Spleen (tissue), 11 donors: ENCODE data around the gene RRP1. TPM values are rescaled to one million over a fixed set of nuclear protein-coding genes. Genes with fewer than 3 reads are reported as not detected.
A peak's percentile ranks its signal among the peaks of the same experiment; 100 is the strongest.

ENCODE experiments used
- DNase-seq: peaks from one replicate; pipeline ENCODE4 v3.0.0-alpha.2; 2020
- H3K27ac ChIP-seq, 8 donors: fragments of 200-600 bp; sonication (generic) in 7 of 8; 1 replicate in 4 of 8; 2 replicates in 4 of 8; pipeline versions ENCODE4 v1.5.0 to v1.8.0; 2016 to 2021; ENCODE audit warnings: inconsistent platforms in 4 of 8, mild to moderate bottlenecking in 4 of 8, moderate library complexity in 1 of 8
- H3K27me3 ChIP-seq, 7 donors: fragments of 200-600 bp; sonication (generic) in 6 of 7; replicated peaks in 1 of 7; 1 replicate in 4 of 7; 2 replicates in 3 of 7; pipeline versions ENCODE4 v1.5.0 to v1.8.0; 2016 to 2021; ENCODE audit warnings: inconsistent platforms in 3 of 7, mild to moderate bottlenecking in 1 of 7
- H3K36me3 ChIP-seq, 6 donors: fragments of 200-600 bp; sonication (generic) in 5 of 6; 1 replicate in 4 of 6; 2 replicates in 2 of 6; pipeline versions ENCODE4 v1.5.0 to v1.8.0; 2016 to 2021; ENCODE audit warnings: inconsistent platforms in 2 of 6
- H3K4me1 ChIP-seq, 6 donors: fragments of 200-600 bp; sonication (generic) in 5 of 6; 1 replicate in 3 of 6; 2 replicates in 3 of 6; pipeline versions ENCODE4 v1.5.0 to v1.8.0; 2016 to 2021; ENCODE audit warnings: inconsistent platforms in 3 of 6
- H3K4me3 ChIP-seq, 8 donors: fragments of 200-600 bp; sonication (generic) in 7 of 8; 1 replicate in 4 of 8; 2 replicates in 4 of 8; pipeline versions ENCODE4 v1.5.0 to v1.8.0; 2016 to 2021; ENCODE audit warnings: inconsistent platforms in 4 of 8, mild to moderate bottlenecking in 4 of 8, moderate library complexity in 2 of 8
- H3K9me3 ChIP-seq, 8 donors: fragments of 200-600 bp; sonication (generic) in 7 of 8; 1 replicate in 4 of 8; 2 replicates in 4 of 8; pipeline versions ENCODE4 v1.5.0 to v1.8.0; 2016 to 2021; ENCODE audit warnings: inconsistent platforms in 4 of 8
- POLR2A ChIP-seq, 3 donors: fragments of 450-650 bp; IDR thresholded peaks; one replicate each; pipeline ENCODE4 v1.5.1; 2017; ENCODE audit warnings: antibody characterized with exemption in 3 of 3, mild to moderate bottlenecking in 1 of 3
- POLR2AphosphoS5 ChIP-seq, 3 donors: sonication (generic); formaldehyde crosslinking; IDR thresholded peaks; one replicate each; pipeline ENCODE4 v1.5.1; 2017; ENCODE audit warnings: antibody characterized with exemption in 3 of 3
- WGBS, 5 donors: extraction: QIAGEN DNeasy Blood & Tissue Kit in 3 of 5; methylation state at CpG; one replicate each; pipeline versions ENCODE4 v1.1.5 to v1.1.7; 2013 to 2018; 5-methylcytosine and 5-hydroxymethylcytosine counted together
- intact Hi-C: fragments of 100-400 bp; cut with DNase I; formaldehyde crosslinking; loops from one replicate; pipeline ENCODE4 v1.15.0; 2023; ENCODE audit warnings: low total_unique reads
- polyA plus RNA-seq, 3 donors: library from polyadenylated mRNA; stranded (reverse); fragments of 200-250 nt; gene quantifications; one replicate each; pipeline ENCODE4 v1.2.1, GENCODE V29; 2013
- total RNA-seq, 7 donors: library from RNA; depleted of rRNA in 3 of 7; stranded (reverse); fragments of >200 nt in 3 of 7; fragmentation: NEBNext Ultra II Directional in 4 of 7; extraction: Animal tissue kit (Norgen Biotek cat#: 25700) in 4 of 7; gene quantifications; one replicate each; pipeline versions ENCODE4 v1.1.0 to v1.2.1, GENCODE V29; 2016 to 2021
- TF ChIP-seq, protein P1 (sequence below), 11 experiments: fragments of 200-600 bp in 7 of 11; fragments of 450-650 bp in 4 of 11; sonication (generic) in 4 of 11; IDR thresholded peaks in 8 of 11; conservative IDR thresholded peaks in 3 of 11; 1 replicate in 7 of 11; 2 replicates in 4 of 11; pipeline versions ENCODE4 v1.4.0 to v1.8.0; 2016 to 2021; ENCODE audit warnings: antibody characterized with exemption in 11 of 11, inconsistent platforms in 4 of 11, mild to moderate bottlenecking in 1 of 11
- donor health status: healthy with polysubstance abuse.
- donor health status: DM: no; HTN: no; CAD: no; lungs with moderate emphysema.
- donor health status: DM: no; HTN: no; CAD: no.
- donor health status: Bipolar disorder and iron deficiency.
- donor health status: healthy.
- donor health status: DM: no; HTN: no; CAD: no.
- donor health status: DM: yes; HTN: yes; CAD: no.

RRP1 gene
- total and polyA plus RNA-seq, 10 donors: 11.5 to 26.9 (median 18.6) TPM

DNA sequence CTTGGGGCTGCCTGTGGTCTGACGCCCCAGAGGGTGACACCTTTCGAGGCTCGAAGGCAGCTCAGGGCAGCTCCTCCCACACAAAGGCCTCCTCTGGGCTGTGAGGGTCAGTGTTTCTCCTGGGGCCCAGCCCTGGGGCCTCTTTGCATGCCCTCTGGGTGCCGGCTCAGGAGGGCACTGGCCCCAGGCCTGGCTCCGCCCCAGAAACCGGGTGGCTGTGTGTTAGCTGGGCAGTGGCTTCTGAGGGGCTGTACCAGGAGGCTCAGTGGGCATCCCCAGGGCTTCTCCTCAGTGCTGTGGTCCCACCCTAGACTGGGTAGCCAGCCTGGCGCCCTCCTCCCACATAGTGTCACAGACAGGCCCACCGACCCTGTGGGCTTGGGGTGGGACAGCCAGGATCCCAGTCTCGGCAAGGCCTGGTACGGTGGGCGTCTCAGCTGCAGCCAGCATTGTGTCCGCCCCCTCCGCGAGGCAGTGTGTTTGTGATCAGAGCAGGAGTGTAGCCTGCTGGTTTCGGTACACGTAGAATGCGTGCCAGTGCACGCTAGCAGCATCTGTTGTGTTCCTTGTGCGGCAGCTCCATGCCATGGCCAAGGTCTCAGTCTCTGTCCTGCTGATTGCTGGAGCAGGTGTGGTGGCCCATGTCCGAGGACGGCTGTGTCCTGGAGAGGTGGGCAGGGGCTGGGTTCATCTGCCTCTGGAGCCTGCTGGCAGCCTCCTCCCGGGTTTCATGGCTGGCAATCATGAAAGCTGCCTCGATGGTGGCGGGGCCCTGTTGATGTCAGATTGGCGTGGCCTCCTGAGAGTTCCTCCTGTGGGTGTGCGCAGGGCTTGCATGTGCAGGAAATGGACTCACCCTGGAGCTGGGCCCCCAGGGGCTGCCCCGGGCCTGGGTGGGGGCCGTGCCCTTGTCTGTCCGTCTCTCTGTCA lies 28.0 kb downstream of the RRP1 start:
- intact Hi-C loops: loop anchor here (10.0 kb wide), 1 partner anchor 117 kb away; no protein-coding TSS in a partner anchor
- 59 to 82% (median 78%) methylated on average over 7 to 29 of the region's 29 CpGs for WGBS, 5 donors
- H3K9me3 ChIP-seq: peaks cover 0 to 15% (median 8%) of the 10 kb centered on the region in 8 donors
- no peaks in the 10 kb centered on the region for H3K27me3 ChIP-seq
- DNase-seq: peak; percentile 56
- H3K36me3 ChIP-seq: no peaks in the 10 kb centered on the region
- peak overlapping the region in 2 of 8 donors; percentile 16 to 60 for H3K27ac ChIP-seq
- no peak overlapping the region for H3K4me3 ChIP-seq
- H3K4me1 ChIP-seq: peaks cover 0 to 51% (median 16%) of the 10 kb centered on the region in 6 donors
- TF ChIP-seq POLR2A (IDR thresholded peaks at IDR 0.05): no peak
- TF ChIP-seq, protein P1, sequence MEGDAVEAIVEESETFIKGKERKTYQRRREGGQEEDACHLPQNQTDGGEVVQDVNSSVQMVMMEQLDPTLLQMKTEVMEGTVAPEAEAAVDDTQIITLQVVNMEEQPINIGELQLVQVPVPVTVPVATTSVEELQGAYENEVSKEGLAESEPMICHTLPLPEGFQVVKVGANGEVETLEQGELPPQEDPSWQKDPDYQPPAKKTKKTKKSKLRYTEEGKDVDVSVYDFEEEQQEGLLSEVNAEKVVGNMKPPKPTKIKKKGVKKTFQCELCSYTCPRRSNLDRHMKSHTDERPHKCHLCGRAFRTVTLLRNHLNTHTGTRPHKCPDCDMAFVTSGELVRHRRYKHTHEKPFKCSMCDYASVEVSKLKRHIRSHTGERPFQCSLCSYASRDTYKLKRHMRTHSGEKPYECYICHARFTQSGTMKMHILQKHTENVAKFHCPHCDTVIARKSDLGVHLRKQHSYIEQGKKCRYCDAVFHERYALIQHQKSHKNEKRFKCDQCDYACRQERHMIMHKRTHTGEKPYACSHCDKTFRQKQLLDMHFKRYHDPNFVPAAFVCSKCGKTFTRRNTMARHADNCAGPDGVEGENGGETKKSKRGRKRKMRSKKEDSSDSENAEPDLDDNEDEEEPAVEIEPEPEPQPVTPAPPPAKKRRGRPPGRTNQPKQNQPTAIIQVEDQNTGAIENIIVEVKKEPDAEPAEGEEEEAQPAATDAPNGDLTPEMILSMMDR (IDR thresholded peaks at IDR 0.05 in 8 of 11, conservative IDR thresholded peaks at IDR 0.05 in 3 of 11): no peak
- TF ChIP-seq POLR2AphosphoS5 (IDR thresholded peaks at IDR 0.05): no peak

DNA sequence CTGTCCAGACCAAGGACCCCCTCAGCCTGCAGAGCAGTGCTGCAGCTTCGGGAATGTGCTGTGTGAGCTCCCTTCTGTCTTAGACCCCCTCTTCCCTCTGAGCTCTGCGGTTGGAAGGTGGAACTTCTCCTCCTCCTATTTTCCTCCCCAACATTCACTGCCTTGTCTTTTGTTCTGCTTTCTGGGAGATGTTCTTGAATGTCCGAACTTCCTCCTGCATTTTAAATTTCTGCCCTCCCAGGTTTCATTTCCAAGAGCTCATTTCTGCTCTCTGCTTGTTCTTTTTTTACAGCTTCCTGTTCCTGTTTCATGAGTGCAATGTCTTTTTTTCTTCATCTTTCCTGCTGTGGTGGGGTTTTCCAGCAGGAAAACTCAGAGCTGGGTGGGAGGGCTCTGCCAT lies 29.3 kb downstream of the RRP1 start:
- DNase-seq: no peak
- WGBS, 5 donors: 45 to 68% (median 54%) methylated on average over 3 of the region's 3 CpGs
- peaks cover 0 to 40% (median 9%) of the 10 kb centered on the region in 6 donors for H3K4me1 ChIP-seq
- H3K4me3 ChIP-seq: no peak overlapping the region
- H3K27me3 ChIP-seq: no peaks in the 10 kb centered on the region
- H3K9me3 ChIP-seq: peaks cover 0 to 15% (median 8%) of the 10 kb centered on the region in 8 donors
- intact Hi-C loops: loop anchor here (10.0 kb wide), 1 partner anchor 116 kb away; no protein-coding TSS in a partner anchor
- peak overlapping the region in 3 of 8 donors; percentile 35 to 64 (median 60) for H3K27ac ChIP-seq
- no peak for TF ChIP-seq POLR2AphosphoS5 (IDR thresholded peaks at IDR 0.05)
- TF ChIP-seq, protein P1 (IDR thresholded peaks at IDR 0.05 in 8 of 11, conservative IDR thresholded peaks at IDR 0.05 in 3 of 11): no peak
- TF ChIP-seq POLR2A (IDR thresholded peaks at IDR 0.05): no peak
- H3K36me3 ChIP-seq: no peaks in the 10 kb centered on the region

DNA sequence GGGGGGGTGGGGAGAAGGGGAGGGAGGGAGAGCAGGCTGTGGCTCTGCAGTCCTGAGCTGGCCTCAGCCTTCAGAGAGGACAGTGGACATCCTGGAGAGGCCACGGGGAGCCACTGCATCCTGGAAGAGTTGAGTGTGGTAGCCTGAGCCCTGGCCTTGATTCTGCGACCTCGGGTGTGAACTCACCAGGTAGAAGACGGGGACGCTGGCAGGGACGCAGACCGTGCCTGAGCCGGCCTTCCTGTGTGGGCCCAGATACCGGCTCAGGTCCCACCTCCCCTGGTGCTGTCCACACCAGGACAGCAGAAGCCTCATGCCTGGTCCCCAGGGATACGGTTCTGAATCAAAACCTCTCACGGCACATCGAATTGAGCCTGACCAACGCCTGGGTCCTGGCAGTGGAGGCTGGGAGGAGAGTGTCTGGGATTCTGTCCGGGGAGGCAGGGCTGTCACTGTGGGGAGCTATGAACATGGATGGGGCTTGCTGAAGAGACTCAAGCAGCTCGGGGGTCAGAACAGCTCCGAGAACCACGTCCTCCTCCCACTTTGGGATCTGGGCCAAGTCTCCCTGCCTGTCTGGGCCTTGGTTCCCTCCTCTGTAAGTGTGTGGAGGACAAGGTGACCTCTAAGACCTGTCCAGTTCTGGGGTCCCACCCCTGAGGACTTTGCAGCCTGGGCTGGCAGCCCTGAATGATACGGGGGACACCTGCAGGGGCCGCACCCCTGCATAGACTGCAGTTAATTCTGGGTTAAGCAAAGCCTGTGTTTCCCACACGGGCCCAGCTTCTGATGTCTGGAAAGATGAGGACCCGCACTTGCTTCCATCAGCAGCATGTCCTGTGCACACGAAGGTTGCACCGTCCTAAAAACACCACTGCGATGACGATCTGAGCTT lies 30.4 kb downstream of the RRP1 start:
- Histone ChIP-seq H3K27ac (peak overlapping the region in 2 of 8 donors; percentile 30 to 60), H3K4me3 (no peak overlapping the region), H3K27me3 (no peaks in the 10 kb centered on the region), H3K4me1 (peaks cover 0 to 40% (median 9%) of the 10 kb centered on the region in 6 donors), H3K9me3 (peaks cover 0 to 15% (median 8%) of the 10 kb centered on the region in 8 donors), H3K36me3 (no peaks in the 10 kb centered on the region)
- peak; percentile 51 for DNase-seq
- no peak for TF ChIP-seq POLR2A (IDR thresholded peaks at IDR 0.05)
- TF ChIP-seq, protein P1 (IDR thresholded peaks at IDR 0.05 in 8 of 11, conservative IDR thresholded peaks at IDR 0.05 in 3 of 11): no peak
- TF ChIP-seq POLR2AphosphoS5 (IDR thresholded peaks at IDR 0.05): no peak
- 87 to 92% (median 90%) methylated on average over 21 to 25 of the region's 25 CpGs for WGBS, 5 donors
- intact Hi-C loops: loop anchor here (10.0 kb wide), 1 partner anchor 115 kb away; no protein-coding TSS in a partner anchor
